Epithelial cell of esophagus (primary cell): ENCODE measurements around the gene CEP128.

Experiments
- DNase-seq: peaks from one replicate; pipeline ENCODE4 v3.0.0; 2010; ENCODE audit warnings: low read depth
- H3K4me3 ChIP-seq: 2 replicates; pipeline ENCODE4 v1.5.1; 2011; ENCODE audit warnings: mild to moderate bottlenecking, low read length, control low read depth
- CTCF ChIP-seq: IDR thresholded peaks from 2 replicates; pipeline ENCODE4 v1.5.1; 2011; ENCODE audit warnings: low read depth, mild to moderate bottlenecking, low read length, control low read depth, inconsistent platforms; ENCODE audit not compliant: insufficient read depth; ENCODE audit errors: missing control alignments

The CEP128 gene

GRCh38 chr14:80560800-80561657, 380.5 kb downstream of the CEP128 start:
- DNase-seq = no peak
- H3K4me3 ChIP-seq = no peak overlapping the region
- TF ChIP-seq CTCF = no peak

GRCh38 chr14:80554139-80554538, 387.4 kb downstream of the CEP128 start:
- H3K4me3 ChIP-seq = no peak overlapping the region
- no peak for DNase-seq
- no peak for TF ChIP-seq CTCF

- no peak for TF ChIP-seq CTCF
- DNase-seq = peak; percentile 19
These were observed 392.4 kb downstream of the CEP128 start for GRCh38 chr14:80549141-80549540.

DNA sequence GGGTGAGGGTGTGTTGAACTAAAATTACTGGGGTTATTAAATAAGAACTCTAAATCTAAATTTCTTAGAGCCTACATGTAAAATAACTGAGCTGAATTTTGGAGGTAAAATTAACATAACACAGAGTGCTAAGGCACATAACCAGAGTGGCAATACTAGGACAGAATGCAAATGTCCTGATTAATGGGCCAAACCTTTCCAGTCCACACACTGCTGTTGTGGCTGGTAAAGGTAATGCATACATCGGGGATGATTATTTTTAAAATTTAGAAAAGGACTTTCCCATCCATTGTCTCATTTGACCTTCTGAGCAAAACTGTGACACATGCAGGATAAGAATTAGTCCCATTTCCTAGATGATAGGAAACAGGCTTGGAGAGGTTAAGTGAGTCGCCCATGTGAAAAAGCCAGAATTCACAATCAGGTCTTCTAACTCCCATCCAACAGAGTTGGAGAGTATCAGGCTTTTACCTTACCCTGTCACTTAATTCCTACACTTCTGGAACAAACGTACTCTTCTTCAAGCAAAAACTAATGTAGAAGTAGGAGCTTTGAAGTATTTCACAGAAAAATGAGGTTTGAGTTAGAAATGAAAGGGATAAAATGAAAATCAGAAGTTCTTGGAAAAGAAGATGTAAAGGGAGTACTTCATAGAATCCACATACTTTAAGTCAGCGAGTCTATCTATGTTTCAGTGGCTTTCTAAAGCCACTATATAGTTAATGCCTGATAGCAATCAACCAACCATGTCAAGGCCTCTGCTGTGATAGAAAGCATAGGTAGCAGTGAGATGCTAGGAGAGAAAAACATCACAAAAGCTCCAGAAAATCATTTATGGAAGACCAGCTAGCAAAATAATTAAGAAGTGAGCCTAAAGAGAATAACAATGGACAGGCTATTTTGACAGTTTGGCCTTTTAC, 395.3 kb downstream of the CEP128 start:
- no peak for TF ChIP-seq CTCF
- H3K4me3 ChIP-seq = no peak overlapping the region
- DNase-seq = no peak

More at GRCh38 chr14:80549141-80549540, 392.4 kb downstream of the CEP128 start:
- H3K4me3 ChIP-seq = no peak overlapping the region

DNA sequence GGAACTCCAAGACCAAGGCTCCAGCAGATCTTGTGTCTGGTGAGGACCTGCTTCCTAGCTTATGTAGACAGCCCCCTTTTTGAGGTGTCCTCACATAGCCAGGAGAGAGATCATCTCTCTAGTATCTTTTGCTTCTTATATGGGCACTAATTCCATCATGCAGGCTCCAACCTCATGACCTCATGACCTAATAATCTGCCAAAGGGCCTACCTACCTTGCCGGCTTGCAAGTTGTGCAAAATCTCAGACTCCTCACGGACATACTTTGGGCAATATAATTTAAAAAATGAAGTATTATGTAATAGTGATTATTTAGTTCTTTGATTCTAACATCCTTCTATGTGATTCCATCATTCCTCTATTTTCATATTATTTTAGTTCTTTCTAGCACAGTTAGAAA, 397.2 kb downstream of the CEP128 start:
- no peak overlapping the region for H3K4me3 ChIP-seq
- no peak for TF ChIP-seq CTCF
- DNase-seq = no peak

DNA sequence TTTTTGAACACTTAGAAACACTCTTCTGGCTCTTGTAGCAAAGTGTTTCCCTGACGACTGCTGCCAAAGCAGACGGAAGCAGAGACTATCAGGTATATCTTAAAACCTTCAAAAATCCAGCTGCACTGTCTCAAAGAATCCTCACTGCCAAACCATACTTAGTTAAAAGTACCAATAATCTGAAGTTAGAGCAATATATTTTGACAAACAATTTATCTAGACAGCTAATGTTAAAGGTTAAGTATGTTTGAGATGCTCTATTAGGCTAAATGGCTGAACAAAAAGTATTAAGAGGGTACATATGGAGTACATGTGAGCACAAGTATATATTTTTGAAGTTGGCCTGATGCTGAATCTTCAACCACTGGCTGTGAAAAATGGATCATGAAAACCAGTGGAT, 398.3 kb downstream of the CEP128 start:
- no peak for DNase-seq
- H3K4me3 ChIP-seq = no peak overlapping the region
- no peak for TF ChIP-seq CTCF
